Stimulated activated naive CD8-positive, alpha-beta T cell treated with anti-CD3 and anti-CD28 coated beads, Interleukin-15, amount 100 ng/mL, for 72 hours (primary cell): ENCODE results near the gene LRRC30.
"Not testable (repeated sequence)": the region's sequence is repeated elsewhere in the genome, so short reads cannot be mapped to it uniquely, and the experiment has no call there.

Experiments
- ATAC-seq: fragments of 150-1000 bp; cut with Tn5 transposase; 2 replicates; pipeline ENCODE4 v1.10.0; 2021; ENCODE audit warnings: mild to moderate bottlenecking, moderate library complexity
- DNase-seq, 2 donors: peaks; one replicate each; pipeline ENCODE4 v3.0.0; 2021 to 2022
- H3K27ac Mint-ChIP-seq, 2 donors: one replicate each; pipeline ENCODE4 v1.8.0; 2022; ENCODE audit warnings: mild to moderate bottlenecking in 2 of 2, mixed read lengths in 2 of 2, moderate library complexity in 2 of 2
- H3K27me3 Mint-ChIP-seq: one replicate; pipeline ENCODE4 v1.8.0; 2022; ENCODE audit warnings: mixed read lengths
- H3K4me1 Mint-ChIP-seq: one replicate; pipeline ENCODE4 v1.8.0; 2022; ENCODE audit warnings: mild to moderate bottlenecking, mixed read lengths
- H3K4me3 Mint-ChIP-seq, 2 donors: one replicate each; pipeline ENCODE4 v1.8.0; 2022; ENCODE audit warnings: mild to moderate bottlenecking in 2 of 2, mixed read lengths in 2 of 2, moderate library complexity in 1 of 2
- H3K9me3 Mint-ChIP-seq, 2 donors: one replicate each; pipeline ENCODE4 v1.8.0; 2022; ENCODE audit warnings: mixed read lengths in 2 of 2

Gene LRRC30

GRCh38 chr18:7230626-7231349 lies at the start of gene LRRC30:
TSS of gene LRRC30 (plus strand) at chr18:7231089. CDS start at chr18:7231139, 50 bp downstream.
- ATAC-seq (no peak), DNase-seq (no peak)
- Mint-ChIP-seq H3K4me1 (no peaks in the 10 kb centered on the region), H3K27me3 (no peaks in the 10 kb centered on the region), H3K27ac (no peak within 1 kb of the TSS), H3K4me3 (no peak within 1 kb of the TSS), H3K9me3 (no peaks in the 10 kb centered on the region)

GRCh38 chr18:7185701-7186100 lies 45.2 kb upstream of the LRRC30 start:
- DNase-seq (no peak), ATAC-seq (no peak)
- H3K9me3 Mint-ChIP-seq = peaks cover 11 to 35% of the 10 kb centered on the region in 2 donors
- H3K27ac Mint-ChIP-seq = no peak overlapping the region
- H3K27me3 Mint-ChIP-seq = no peaks in the 10 kb centered on the region
- no peak overlapping the region for H3K4me3 Mint-ChIP-seq
- no peaks in the 10 kb centered on the region for H3K4me1 Mint-ChIP-seq

DNA sequence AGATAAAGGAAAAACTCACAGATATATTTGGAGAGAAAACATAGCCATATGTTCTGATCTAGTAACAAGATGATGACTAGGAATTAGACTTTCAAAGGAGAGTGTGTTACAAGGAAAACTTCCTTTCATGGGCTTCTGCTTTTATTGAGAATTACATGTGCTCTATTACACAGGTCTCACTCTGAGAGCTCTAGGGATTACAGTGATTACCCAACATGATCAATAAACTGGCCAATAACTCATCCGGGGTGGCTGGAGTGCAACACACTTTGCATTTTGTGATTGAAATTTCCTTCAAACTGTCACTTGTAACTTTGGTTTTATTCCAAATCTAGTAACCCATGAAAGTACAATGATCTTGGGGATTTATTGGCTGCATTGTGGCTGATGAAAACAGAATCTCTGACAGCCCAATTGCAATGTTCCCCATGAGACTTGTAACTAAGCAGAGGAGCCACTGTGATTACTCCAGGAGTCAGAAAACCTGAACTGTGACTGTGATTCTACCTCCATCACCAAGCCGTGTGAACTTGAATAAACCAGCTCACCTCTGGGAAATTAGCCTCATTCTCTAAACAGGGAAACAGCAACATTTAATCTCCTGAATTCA lies 40.2 kb upstream of the LRRC30 start:
- ATAC-seq (no peak), DNase-seq (no peak)
- H3K27me3 Mint-ChIP-seq = peaks cover 7% of the 10 kb centered on the region
- H3K27ac Mint-ChIP-seq = no peak overlapping the region
- no peak overlapping the region for H3K4me3 Mint-ChIP-seq
- H3K4me1 Mint-ChIP-seq = no peaks in the 10 kb centered on the region
- H3K9me3 Mint-ChIP-seq = peaks cover 4 to 13% of the 10 kb centered on the region in 2 donors

DNA sequence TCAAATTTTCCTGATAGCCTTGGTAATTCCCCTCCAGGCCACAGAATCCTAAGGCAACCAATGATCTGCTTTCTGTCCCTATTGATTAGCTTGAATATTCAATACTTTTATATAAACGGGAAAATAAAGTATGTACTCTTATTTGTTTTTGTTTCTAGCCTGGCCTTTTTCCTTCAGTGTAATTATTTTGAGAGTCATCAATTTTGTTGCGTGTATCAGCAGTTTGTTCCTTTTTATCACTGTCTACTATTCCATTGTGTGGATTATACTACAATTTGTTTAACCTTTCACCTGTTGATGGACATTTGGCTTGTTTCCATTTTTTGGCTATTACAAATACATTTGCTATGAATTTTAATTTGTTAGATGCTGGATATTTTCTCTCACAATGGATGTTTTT lies 39.2 kb upstream of the LRRC30 start:
- no peak for DNase-seq
- Mint-ChIP-seq H3K27me3 (peaks cover 8% of the 10 kb centered on the region), H3K4me3 (no peak overlapping the region), H3K4me1 (no peaks in the 10 kb centered on the region), H3K9me3 (peaks cover 4 to 7% of the 10 kb centered on the region in 2 donors), H3K27ac (no peak overlapping the region)
- ATAC-seq = no peak

GRCh38 chr18:7195266-7195665 lies 35.6 kb upstream of the LRRC30 start:
- DNase-seq (no peak), ATAC-seq (no peak)
- H3K27me3 Mint-ChIP-seq = peaks cover 14% of the 10 kb centered on the region
- no peaks in the 10 kb centered on the region for H3K4me1 Mint-ChIP-seq
- peak overlapping the region in 1 of 2 donors; percentile 72 for H3K27ac Mint-ChIP-seq
- no peak overlapping the region for H3K4me3 Mint-ChIP-seq
- H3K9me3 Mint-ChIP-seq = peaks cover 9 to 14% of the 10 kb centered on the region in 2 donors

- Mint-ChIP-seq H3K27ac (no peak overlapping the region), H3K27me3 (peaks cover 14% of the 10 kb centered on the region), H3K9me3 (peaks cover 9 to 14% of the 10 kb centered on the region in 2 donors), H3K4me1 (no peaks in the 10 kb centered on the region), H3K4me3 (no peak overlapping the region)
- DNase-seq (no peak), ATAC-seq (no peak)
Observed at GRCh38 chr18:7196421-7196820, 34.5 kb upstream of the LRRC30 start.

- H3K4me3 Mint-ChIP-seq = no peak overlapping the region
- no peak overlapping the region for H3K27ac Mint-ChIP-seq
- ATAC-seq (no peak), DNase-seq (no peak)
- peaks cover 7% of the 10 kb centered on the region for H3K27me3 Mint-ChIP-seq
- no peaks in the 10 kb centered on the region for H3K4me1 Mint-ChIP-seq
- peaks cover 7 to 9% of the 10 kb centered on the region in 2 donors for H3K9me3 Mint-ChIP-seq
Observed at GRCh38 chr18:7197854-7198253, 33.0 kb upstream of the LRRC30 start.

- ATAC-seq (no peak), DNase-seq (no peak)
- Mint-ChIP-seq H3K27ac (no peak overlapping the region), H3K27me3 (peaks cover 7% of the 10 kb centered on the region), H3K4me3 (no peak overlapping the region), H3K4me1 (no peaks in the 10 kb centered on the region), H3K9me3 (peaks cover 7% of the 10 kb centered on the region in 2 donors)
Observed at GRCh38 chr18:7198326-7198725, 32.6 kb upstream of the LRRC30 start.

GRCh38 chr18:7201096-7201495 lies 29.8 kb upstream of the LRRC30 start:
- DNase-seq (no peak), ATAC-seq (no peak)
- peaks cover 4 to 7% of the 10 kb centered on the region in 2 donors for H3K9me3 Mint-ChIP-seq
- no peak overlapping the region for H3K27ac Mint-ChIP-seq
- no peak overlapping the region for H3K4me3 Mint-ChIP-seq
- H3K27me3 Mint-ChIP-seq = peaks cover 7% of the 10 kb centered on the region
- no peaks in the 10 kb centered on the region for H3K4me1 Mint-ChIP-seq

DNA sequence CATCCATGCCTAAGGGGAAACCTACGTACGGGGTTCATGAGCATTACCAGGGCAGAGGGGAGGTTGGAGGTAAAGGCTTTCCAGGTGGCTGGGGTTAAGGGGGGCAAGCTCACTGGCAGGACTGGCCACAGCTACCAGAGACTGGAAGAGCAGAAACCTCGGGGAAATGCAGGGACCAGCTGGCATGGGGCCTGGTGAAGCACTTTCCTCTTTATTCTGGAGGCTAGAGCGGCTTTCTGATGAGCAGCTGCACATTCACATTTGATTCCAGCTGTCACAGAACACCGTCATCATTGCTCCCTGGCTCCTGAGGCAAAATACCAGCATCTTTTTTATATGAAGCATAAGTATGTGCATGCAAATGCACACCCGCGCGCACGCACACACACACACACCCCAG lies 28.7 kb upstream of the LRRC30 start:
- Mint-ChIP-seq H3K4me1 (no peaks in the 10 kb centered on the region), H3K4me3 (no peak overlapping the region), H3K27ac (no peak overlapping the region), H3K9me3 (peaks cover under 1 to 2% of the 10 kb centered on the region in 2 donors), H3K27me3 (peaks cover 2% of the 10 kb centered on the region)
- ATAC-seq (no peak), DNase-seq (no peak)

GRCh38 chr18:7203601-7204000 lies 27.3 kb upstream of the LRRC30 start:
- DNase-seq, H3K4me1 Mint-ChIP-seq, H3K9me3 Mint-ChIP-seq, H3K27ac Mint-ChIP-seq, H3K4me3 Mint-ChIP-seq, ATAC-seq, H3K27me3 Mint-ChIP-seq: not testable (repeated sequence)

- H3K4me1 Mint-ChIP-seq = no peaks in the 10 kb centered on the region
- ATAC-seq = no peak
- DNase-seq = no peak
- no peaks in the 10 kb centered on the region for H3K27me3 Mint-ChIP-seq
- no peaks in the 10 kb centered on the region for H3K9me3 Mint-ChIP-seq
- H3K27ac Mint-ChIP-seq = no peak overlapping the region
- H3K4me3 Mint-ChIP-seq = no peak overlapping the region
Observed at GRCh38 chr18:7205346-7205745, 25.5 kb upstream of the LRRC30 start.

DNA sequence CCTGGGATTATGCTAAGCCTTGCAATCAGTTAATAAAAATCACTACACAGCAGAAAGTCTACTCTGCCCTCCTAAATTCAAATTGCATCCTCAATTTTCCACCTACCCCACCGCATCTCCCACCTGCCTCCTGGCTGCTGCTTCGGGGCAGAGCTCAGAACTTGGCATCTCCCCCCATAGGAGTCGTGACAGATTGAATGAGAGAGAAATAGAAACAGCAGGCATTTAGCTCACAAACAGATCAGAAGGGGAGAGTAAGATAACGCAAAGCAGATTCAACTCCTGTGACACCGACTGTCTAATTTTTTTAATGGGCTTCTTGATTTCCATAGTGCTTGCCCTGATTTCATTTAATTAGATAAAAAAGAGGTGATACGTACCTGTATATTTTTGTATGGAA lies 24.7 kb upstream of the LRRC30 start:
- H3K9me3 Mint-ChIP-seq = no peaks in the 10 kb centered on the region

DNA sequence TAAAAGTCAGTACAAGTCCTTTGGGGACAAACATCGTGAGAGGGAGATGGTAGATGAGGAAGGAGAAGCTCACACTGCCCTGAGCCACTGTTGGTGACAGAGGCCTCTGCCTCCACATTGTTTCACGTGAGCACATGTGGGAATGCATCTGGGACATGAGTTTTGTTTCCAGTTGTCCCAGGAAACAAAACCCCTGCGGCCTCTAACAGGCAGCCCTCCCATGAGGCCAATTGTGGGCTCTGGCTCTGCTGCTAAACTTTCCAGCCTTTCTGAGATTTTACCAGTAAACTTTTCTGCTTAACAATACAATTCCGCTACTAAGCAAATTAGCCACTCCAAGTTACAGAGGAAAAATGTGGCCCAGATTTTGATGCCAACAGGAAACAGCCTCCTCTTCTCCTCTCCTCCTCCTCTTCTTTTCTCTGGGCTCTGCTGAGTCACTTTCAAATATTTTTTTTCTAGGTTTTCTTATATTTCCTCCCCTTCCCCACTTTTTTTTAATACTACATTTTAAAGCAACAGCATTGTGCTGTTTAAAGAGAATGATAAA lies 23.4 kb upstream of the LRRC30 start:
- H3K4me1 Mint-ChIP-seq = no peaks in the 10 kb centered on the region
- H3K4me3 Mint-ChIP-seq = no peak overlapping the region
- H3K27me3 Mint-ChIP-seq = no peaks in the 10 kb centered on the region
- DNase-seq = no peak
- no peak for ATAC-seq
- no peak overlapping the region for H3K27ac Mint-ChIP-seq
- no peaks in the 10 kb centered on the region for H3K9me3 Mint-ChIP-seq

More for the DNA sequence above, 24.7 kb upstream of the LRRC30 start:
- Mint-ChIP-seq H3K4me1 (no peaks in the 10 kb centered on the region), H3K27ac (no peak overlapping the region), H3K4me3 (no peak overlapping the region), H3K27me3 (no peaks in the 10 kb centered on the region)
- ATAC-seq = no peak
- DNase-seq = no peak

- Mint-ChIP-seq H3K4me1 (no peaks in the 10 kb centered on the region), H3K27me3 (no peaks in the 10 kb centered on the region), H3K9me3 (no peaks in the 10 kb centered on the region), H3K27ac (no peak overlapping the region), H3K4me3 (no peak overlapping the region)
- no peak for ATAC-seq
- DNase-seq = peak in 1 of 2 donors; percentile 11
Observed at GRCh38 chr18:7221424-7222155, 9.3 kb upstream of the LRRC30 start.

DNA sequence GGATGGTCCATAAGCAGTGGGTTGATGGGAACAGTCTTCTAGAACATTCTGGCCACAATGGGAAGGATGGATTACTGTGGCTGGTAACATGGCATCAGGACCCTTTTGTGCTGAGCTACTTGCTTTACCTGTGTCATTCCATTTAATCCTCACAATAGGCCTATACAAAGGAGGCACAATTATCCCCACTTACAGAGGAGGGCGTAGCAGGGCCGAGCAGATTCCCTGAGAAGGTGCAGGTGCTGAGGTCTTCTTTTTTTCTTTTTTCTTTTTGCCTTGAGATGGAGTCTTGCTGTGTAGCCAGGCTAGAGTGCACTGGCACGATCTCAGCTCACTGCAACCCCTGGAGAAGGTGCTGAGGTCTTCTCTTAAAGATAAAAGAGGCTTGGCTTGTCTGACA lies 6.7 kb upstream of the LRRC30 start:
- DNase-seq = no peak
- ATAC-seq = no peak
- no peaks in the 10 kb centered on the region for H3K4me1 Mint-ChIP-seq
- no peak overlapping the region for H3K4me3 Mint-ChIP-seq
- no peak overlapping the region for H3K27ac Mint-ChIP-seq
- no peaks in the 10 kb centered on the region for H3K27me3 Mint-ChIP-seq
- H3K9me3 Mint-ChIP-seq = no peaks in the 10 kb centered on the region
